ENCODE measurements around the gene LILRA2. TPM values are rescaled to one million over a fixed set of nuclear protein-coding genes. Genes with fewer than 3 reads are reported as not detected.
"Not testable (repeated sequence)": the region's sequence is repeated elsewhere in the genome, so short reads cannot be mapped to it uniquely, and the experiment has no call there.

The LILRA2 gene
- total RNA-seq, 1 experiment from 2014 or later, result not detected

DNA sequence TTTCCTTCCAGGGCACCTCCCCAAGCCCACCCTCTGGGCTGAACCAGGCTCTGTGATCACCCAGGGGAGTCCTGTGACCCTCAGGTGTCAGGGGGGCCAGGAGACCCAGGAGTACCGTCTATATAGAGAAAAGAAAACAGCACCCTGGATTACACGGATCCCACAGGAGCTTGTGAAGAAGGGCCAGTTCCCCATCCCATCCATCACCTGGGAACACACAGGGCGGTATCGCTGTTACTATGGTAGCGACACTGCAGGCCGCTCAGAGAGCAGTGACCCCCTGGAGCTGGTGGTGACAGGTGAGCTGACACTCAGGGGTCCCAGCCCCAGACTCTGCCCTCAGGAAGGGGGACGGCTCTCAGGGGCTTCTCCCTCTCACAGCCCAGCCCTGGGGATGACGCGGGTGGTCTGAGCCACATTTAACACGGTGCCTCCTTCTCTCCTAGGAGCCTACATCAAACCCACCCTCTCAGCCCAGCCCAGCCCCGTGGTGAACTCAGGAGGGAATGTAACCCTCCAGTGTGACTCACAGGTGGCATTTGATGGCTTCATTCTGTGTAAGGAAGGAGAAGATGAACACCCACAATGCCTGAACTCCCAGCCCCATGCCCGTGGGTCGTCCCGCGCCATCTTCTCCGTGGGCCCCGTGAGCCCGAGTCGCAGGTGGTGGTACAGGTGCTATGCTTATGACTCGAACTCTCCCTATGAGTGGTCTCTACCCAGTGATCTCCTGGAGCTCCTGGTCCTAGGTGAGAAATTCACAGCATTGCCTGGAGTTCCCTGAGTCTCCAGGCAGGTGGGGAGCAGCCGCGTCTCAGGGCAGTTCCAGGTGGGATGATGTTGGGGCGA, 58.1 kb downstream of the LILRA2 start:
- H3K27me3 ChIP-seq (ENCODE audit: low read length); H4K20me1 ChIP-seq (ENCODE audit: insufficient read depth, low read depth, low read length); H3K27ac ChIP-seq (ENCODE audit: low read length); H2AFZ ChIP-seq (ENCODE audit: low read length); H3K9me3 ChIP-seq (ENCODE audit: low read length); H3K9me2 ChIP-seq (replicated peaks; ENCODE audit: insufficient read depth, low read length); H3K4me1 ChIP-seq (ENCODE audit: low read length); H3K4me3 ChIP-seq (ENCODE audit: low read length); H3K4me2 ChIP-seq (ENCODE audit: low read depth, low read length, poor library complexity, severe bottlenecking); H3K36me3 ChIP-seq (ENCODE audit: insufficient read depth, low read length); H3K79me2 ChIP-seq (ENCODE audit: low read length); DNase-seq; H3K9ac ChIP-seq (ENCODE audit: low read length): not testable (repeated sequence)

DNA sequence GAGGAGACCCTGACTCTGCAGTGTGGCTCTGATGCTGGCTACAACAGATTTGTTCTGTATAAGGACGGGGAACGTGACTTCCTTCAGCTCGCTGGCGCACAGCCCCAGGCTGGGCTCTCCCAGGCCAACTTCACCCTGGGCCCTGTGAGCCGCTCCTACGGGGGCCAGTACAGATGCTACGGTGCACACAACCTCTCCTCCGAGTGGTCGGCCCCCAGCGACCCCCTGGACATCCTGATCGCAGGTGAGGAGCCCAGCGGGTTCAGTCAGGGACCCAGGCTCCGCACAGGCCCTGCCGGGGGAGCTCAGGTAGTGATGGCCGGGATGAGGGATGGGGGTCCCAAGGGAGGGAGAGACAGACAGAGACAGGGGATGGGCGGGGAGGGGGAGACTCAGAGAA, 58.9 kb downstream of the LILRA2 start:
- not testable (repeated sequence) for H3K4me1 ChIP-seq (ENCODE audit: low read length); H3K4me2 ChIP-seq (ENCODE audit: low read depth, low read length, poor library complexity, severe bottlenecking); H3K9me3 ChIP-seq (ENCODE audit: low read length); H3K27me3 ChIP-seq (ENCODE audit: low read length); H4K20me1 ChIP-seq (ENCODE audit: insufficient read depth, low read depth, low read length); H3K36me3 ChIP-seq (ENCODE audit: insufficient read depth, low read length); H3K79me2 ChIP-seq (ENCODE audit: low read length); H2AFZ ChIP-seq (ENCODE audit: low read length); DNase-seq; H3K9ac ChIP-seq (ENCODE audit: low read length); H3K4me3 ChIP-seq (ENCODE audit: low read length); H3K27ac ChIP-seq (ENCODE audit: low read length); H3K9me2 ChIP-seq (replicated peaks; ENCODE audit: insufficient read depth, low read length)

DNA sequence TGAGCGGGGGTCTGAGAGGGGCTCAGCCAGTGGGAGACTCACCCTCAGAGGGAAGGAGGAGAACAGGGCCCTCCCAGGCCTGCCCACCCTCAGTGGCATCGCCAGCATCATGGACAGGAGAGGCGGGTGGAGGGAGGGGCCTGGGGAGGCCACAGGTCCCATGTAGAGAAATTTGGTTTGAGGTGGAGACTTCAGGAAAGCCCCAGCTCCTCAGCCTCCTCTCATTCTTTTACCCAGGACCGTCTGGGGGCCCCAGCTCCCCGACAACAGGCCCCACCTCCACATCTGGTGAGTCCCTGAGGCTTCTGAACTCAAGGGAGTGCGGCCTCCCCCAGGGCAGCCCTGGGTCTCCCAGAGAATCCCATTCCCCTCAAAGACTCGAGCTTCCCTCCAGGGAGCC, 59.8 kb downstream of the LILRA2 start:
- Histone ChIP-seq H2AFZ (ENCODE audit: low read length) (no peak overlapping the region), H3K4me1 (ENCODE audit: low read length) (no peaks in the 10 kb centered on the region), H3K9me2 (replicated peaks; ENCODE audit: insufficient read depth, low read length) (no peaks in the 10 kb centered on the region), H3K27ac (ENCODE audit: low read length) (no peak overlapping the region), H3K9me3 (ENCODE audit: low read length) (no peaks in the 10 kb centered on the region), H3K4me3 (ENCODE audit: low read length) (no peak overlapping the region), H3K36me3 (ENCODE audit: insufficient read depth, low read length) (no peaks in the 10 kb centered on the region), H3K9ac (ENCODE audit: low read length) (no peak overlapping the region), H3K79me2 (ENCODE audit: low read length) (no peaks in the 10 kb centered on the region), H3K4me2 (ENCODE audit: low read depth, low read length, poor library complexity, severe bottlenecking) (no peak overlapping the region), H4K20me1 (ENCODE audit: insufficient read depth, low read depth, low read length) (no peaks in the 10 kb centered on the region), H3K27me3 (ENCODE audit: low read length) (no peaks in the 10 kb centered on the region)
- no peak for DNase-seq

DNA sequence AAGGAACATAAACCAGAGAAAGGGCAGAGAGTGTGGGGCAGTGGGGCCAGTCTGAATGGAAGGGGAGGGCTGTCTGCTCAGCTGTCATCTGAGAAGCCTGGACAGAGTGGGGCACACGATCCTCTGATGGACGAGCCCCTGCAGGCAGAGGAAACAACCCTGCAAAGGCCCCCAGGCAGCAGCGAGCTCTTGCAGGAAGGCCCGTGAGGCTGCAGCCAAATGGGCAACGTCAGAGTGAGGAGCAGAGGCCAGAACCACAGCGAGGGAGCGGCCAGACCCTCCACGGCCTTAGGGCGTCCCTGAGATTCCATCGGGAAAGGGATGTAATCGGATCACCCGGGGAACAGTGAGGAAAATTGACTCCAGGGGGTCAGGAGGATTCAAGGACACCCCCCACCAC, 62.5 kb downstream of the LILRA2 start:
- H3K4me1 ChIP-seq (ENCODE audit: low read length); H3K4me3 ChIP-seq (ENCODE audit: low read length); H3K79me2 ChIP-seq (ENCODE audit: low read length); H3K36me3 ChIP-seq (ENCODE audit: insufficient read depth, low read length); H3K9me2 ChIP-seq (replicated peaks; ENCODE audit: insufficient read depth, low read length); H3K4me2 ChIP-seq (ENCODE audit: low read depth, low read length, poor library complexity, severe bottlenecking); DNase-seq; H2AFZ ChIP-seq (ENCODE audit: low read length); H3K9ac ChIP-seq (ENCODE audit: low read length); H3K9me3 ChIP-seq (ENCODE audit: low read length); H3K27me3 ChIP-seq (ENCODE audit: low read length); H3K27ac ChIP-seq (ENCODE audit: low read length); H4K20me1 ChIP-seq (ENCODE audit: insufficient read depth, low read depth, low read length): not testable (repeated sequence)

DNA sequence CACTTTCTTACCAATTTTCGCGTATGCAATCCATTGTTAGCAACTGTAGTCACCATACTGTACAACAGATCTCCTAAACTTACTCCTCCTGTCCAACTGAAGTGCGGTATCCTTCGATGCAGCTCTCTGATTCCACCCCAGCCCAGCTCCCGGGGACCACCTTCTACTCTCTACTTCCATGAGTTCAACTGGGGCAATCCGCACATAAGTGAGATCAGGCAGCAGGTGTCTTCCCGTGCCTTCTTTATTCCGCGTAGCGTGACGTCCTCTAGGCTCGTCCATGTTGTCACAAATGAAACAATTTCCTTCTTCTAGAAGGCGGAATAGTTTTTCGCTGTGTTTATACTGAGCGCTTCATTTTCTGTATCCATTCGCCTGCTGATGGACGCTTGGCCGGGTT, 65.1 kb downstream of the LILRA2 start:
- H3K4me2 ChIP-seq (ENCODE audit: low read depth, low read length, poor library complexity, severe bottlenecking), result no peak overlapping the region
- H3K27me3 ChIP-seq (ENCODE audit: low read length), result no peaks in the 10 kb centered on the region
- no peaks in the 10 kb centered on the region for H3K79me2 ChIP-seq (ENCODE audit: low read length)
- H3K27ac ChIP-seq (ENCODE audit: low read length), result no peak overlapping the region
- H3K9ac ChIP-seq (ENCODE audit: low read length), result no peak overlapping the region
- no peak for DNase-seq
- no peaks in the 10 kb centered on the region for H3K9me2 ChIP-seq (replicated peaks; ENCODE audit: insufficient read depth, low read length)
- no peaks in the 10 kb centered on the region for H3K4me1 ChIP-seq (ENCODE audit: low read length)
- no peak overlapping the region for H2AFZ ChIP-seq (ENCODE audit: low read length)
- no peak overlapping the region for H3K4me3 ChIP-seq (ENCODE audit: low read length)
- no peaks in the 10 kb centered on the region for H3K36me3 ChIP-seq (ENCODE audit: insufficient read depth, low read length)
- no peaks in the 10 kb centered on the region for H4K20me1 ChIP-seq (ENCODE audit: insufficient read depth, low read depth, low read length)
- H3K9me3 ChIP-seq (ENCODE audit: low read length), result no peaks in the 10 kb centered on the region

Small RNA genes within 50 kb of the gene (small RNA-seq; reads per million reads assigned to genes)
- not detected for gene AC245036.2

Other genes starting within 250 kb of the LILRA2 start
- gene LILRA4, start 234.6 kb upstream of the LILRA2 start, total RNA-seq (2014; rRNA removed; shearing (Covaris generic); ENCODE audit: low replicate concordance), result 0.75 and 10.5 TPM in 2 replicates
- gene LAIR1, start 208.9 kb upstream of the LILRA2 start, total RNA-seq (2014; rRNA removed; shearing (Covaris generic); ENCODE audit: low replicate concordance), result 0.15 and 0.61 TPM in 2 replicates
- not detected in 2 replicates for gene TTYH1, start 158.3 kb upstream of the LILRA2 start, total RNA-seq (2014; rRNA removed; shearing (Covaris generic); ENCODE audit: low replicate concordance)
- gene LENG8, start 124.6 kb upstream of the LILRA2 start, total RNA-seq (2014; rRNA removed; shearing (Covaris generic); ENCODE audit: low replicate concordance), result 88.3 and 99.4 TPM in 2 replicates
- gene LENG9, start 110.0 kb upstream of the LILRA2 start, total RNA-seq (2014; rRNA removed; shearing (Covaris generic); ENCODE audit: low replicate concordance), result 5.0 and 14.1 TPM in 2 replicates
- gene CDC42EP5, start 100.5 kb upstream of the LILRA2 start, total RNA-seq (2014; rRNA removed; shearing (Covaris generic); ENCODE audit: low replicate concordance), result not detected in 2 replicates
- not detected in 2 replicates for gene LAIR2, start 71.0 kb upstream of the LILRA2 start, total RNA-seq (2014; rRNA removed; shearing (Covaris generic); ENCODE audit: low replicate concordance)
- gene LILRA1, start 19.8 kb downstream of the LILRA2 start, total RNA-seq (2014; rRNA removed; shearing (Covaris generic); ENCODE audit: low replicate concordance), result not detected in 2 replicates
- 0.07 and 5.2 TPM in 2 replicates for gene LILRB1, start 56.7 kb downstream of the LILRA2 start, total RNA-seq (2014; rRNA removed; shearing (Covaris generic); ENCODE audit: low replicate concordance)
- not detected in 2 replicates for gene LILRB4, start 89.2 kb downstream of the LILRA2 start, total RNA-seq (2014; rRNA removed; shearing (Covaris generic); ENCODE audit: low replicate concordance)
- gene KIR3DL3, start 150.7 kb downstream of the LILRA2 start, total RNA-seq (2014; rRNA removed; shearing (Covaris generic); ENCODE audit: low replicate concordance), result not detected in 2 replicates
- gene KIR2DL3, start 164.7 kb downstream of the LILRA2 start, total RNA-seq (2014; rRNA removed; shearing (Covaris generic); ENCODE audit: low replicate concordance), result not detected in 2 replicates
- not detected in 2 replicates for gene KIR2DL1, start 196.0 kb downstream of the LILRA2 start, total RNA-seq (2014; rRNA removed; shearing (Covaris generic); ENCODE audit: low replicate concordance)
- gene KIR2DL4, start 229.8 kb downstream of the LILRA2 start, total RNA-seq (2014; rRNA removed; shearing (Covaris generic); ENCODE audit: low replicate concordance), result not detected in 2 replicates
- gene KIR3DL1, start 242.7 kb downstream of the LILRA2 start, total RNA-seq (2014; rRNA removed; shearing (Covaris generic); ENCODE audit: low replicate concordance), result not detected in 2 replicates